Stomach (tissue), 9 donors: ENCODE data around the gene APLF. TPM values are rescaled to one million over a fixed set of nuclear protein-coding genes. Genes with fewer than 3 reads are reported as not detected.
"Not testable (repeated sequence)": the region's sequence is repeated elsewhere in the genome, so short reads cannot be mapped to it uniquely, and the experiment has no call there.

Experiments used
- DNase-seq, 2 donors: peaks; one replicate each; pipeline versions ENCODE4 v3.0.0 to v3.0.0-alpha.2; 2013 to 2019
- H3K27ac ChIP-seq, 5 donors: fragments of 200-600 bp in 4 of 5; sonication (generic) in 4 of 5; one replicate each; pipeline ENCODE4 v1.5.1; 2013 to 2019; ENCODE audit warnings: mild to moderate bottlenecking in 1 of 5, moderate library complexity in 1 of 5
- H3K27me3 ChIP-seq, 3 donors: fragments of 200-600 bp; sonication (generic); one replicate each; pipeline ENCODE4 v1.5.1; 2017 to 2019; ENCODE audit warnings: mixed run types in 1 of 3
- H3K36me3 ChIP-seq, 4 donors: fragments of 200-600 bp; sonication (generic); 1 replicate in 3 of 4; 2 replicates in 1 of 4; pipeline ENCODE4 v1.5.1; 2016 to 2019
- H3K4me1 ChIP-seq, 4 donors: fragments of 200-600 bp; sonication (generic); one replicate each; pipeline ENCODE4 v1.5.1; 2016 to 2019
- H3K4me3 ChIP-seq, 4 donors: fragments of 200-600 bp; sonication (generic) in 3 of 4; one replicate each; pipeline ENCODE4 v1.5.1; 2016 to 2019; ENCODE audit warnings: mild to moderate bottlenecking in 1 of 4
- H3K9me3 ChIP-seq, 4 donors: fragments of 200-600 bp; sonication (generic); one replicate each; pipeline ENCODE4 v1.5.1; 2016 to 2019
- CTCF ChIP-seq, 7 experiments: fragments of 450-650 bp in 4 of 7; fragments of 200-600 bp in 3 of 7; sonication (generic) in 3 of 7; IDR thresholded peaks; one replicate each; pipeline ENCODE4 v1.5.1; 2016 to 2019; ENCODE audit warnings: antibody characterized with exemption in 7 of 7, control low read depth in 2 of 7, mild to moderate bottlenecking in 1 of 7
- EP300 ChIP-seq: sonication (generic); formaldehyde crosslinking; IDR thresholded peaks from one replicate; pipeline ENCODE4 v1.6.1; 2017; ENCODE audit warnings: antibody characterized with exemption
- POLR2A ChIP-seq, 4 donors: fragments of 450-650 bp; IDR thresholded peaks; one replicate each; pipeline ENCODE4 v1.6.1; 2016; ENCODE audit warnings: antibody characterized with exemption in 4 of 4, control low read depth in 2 of 4, mild to moderate bottlenecking in 1 of 4, moderate library complexity in 1 of 4
- POLR2AphosphoS5 ChIP-seq, 3 donors: sonication (generic); formaldehyde crosslinking; IDR thresholded peaks; one replicate each; pipeline ENCODE4 v1.6.1; 2016; ENCODE audit warnings: antibody characterized with exemption in 3 of 3
- WGBS, 5 donors: extraction: QIAGEN DNeasy Blood & Tissue Kit in 3 of 5; methylation state at CpG; one replicate each; pipeline versions ENCODE4 v1.1.5 to v1.1.7; 2013 to 2018; 5-methylcytosine and 5-hydroxymethylcytosine counted together
- intact Hi-C: fragments of 100-400 bp; cut with DNase I; formaldehyde crosslinking; loops from one replicate; pipeline ENCODE4 v1.15.1; 2023; ENCODE audit warnings: low total_unique reads
- polyA plus RNA-seq, 3 donors: library from polyadenylated mRNA; stranded (reverse); fragments of 200-250 nt; gene quantifications; one replicate each; pipeline ENCODE4 v1.2.3, GENCODE V29; 2013
- total RNA-seq, 5 donors: library from RNA; depleted of rRNA; stranded (reverse); fragments of >200 nt; gene quantifications; one replicate each; pipeline versions ENCODE4 v1.1.0 to v1.2.3, GENCODE V29; 2014 to 2016
- donor health status: healthy with polysubstance abuse.
- donor health status: Bipolar disorder and iron deficiency.
- donor health status: healthy.

The APLF gene
- total and polyA plus RNA-seq, 8 donors, result 0.29 to 9.4 (median 0.77) TPM

- H3K27ac ChIP-seq, result no peak overlapping the region
- no peak overlapping the region for H3K4me3 ChIP-seq
- H3K9me3 ChIP-seq, result no peaks in the 10 kb centered on the region
- WGBS, 5 donors, result 84 to 90% (median 89%) methylated on average over 5 of the region's 5 CpGs
- DNase-seq, result no peak
- intact Hi-C loops, result no loop called here
- H3K36me3 ChIP-seq, result no peaks in the 10 kb centered on the region
- H3K27me3 ChIP-seq, result no peaks in the 10 kb centered on the region
- no peaks in the 10 kb centered on the region for H3K4me1 ChIP-seq
- TF ChIP-seq EP300, result no peak
- TF ChIP-seq POLR2A (IDR thresholded peaks at IDR 0.05), result no peak
- TF ChIP-seq POLR2AphosphoS5 (IDR thresholded peaks at IDR 0.05), result no peak
- TF ChIP-seq CTCF (IDR thresholded peaks at IDR 0.05), result no peak
Observed at GRCh38 chr2:68516051-68516955, 48.9 kb downstream of the APLF start.

GRCh38 chr2:68519236-68519635 is 51.9 kb downstream of the APLF start:
- 76 to 96% (median 83%) methylated on average over 1 of the region's 1 CpG for WGBS, 5 donors
- intact Hi-C loops, result no loop called here
- no peaks in the 10 kb centered on the region for H3K9me3 ChIP-seq
- H3K4me1 ChIP-seq, result no peaks in the 10 kb centered on the region
- no peaks in the 10 kb centered on the region for H3K27me3 ChIP-seq
- no peaks in the 10 kb centered on the region for H3K36me3 ChIP-seq
- no peak for DNase-seq
- no peak for TF ChIP-seq POLR2A (IDR thresholded peaks at IDR 0.05)
- no peak for TF ChIP-seq EP300
- no peak for TF ChIP-seq POLR2AphosphoS5 (IDR thresholded peaks at IDR 0.05)
- no peak for TF ChIP-seq CTCF (IDR thresholded peaks at IDR 0.05)
- H3K4me3 ChIP-seq, result no peak overlapping the region
- no peak overlapping the region for H3K27ac ChIP-seq

GRCh38 chr2:68521037-68521436 is 53.7 kb downstream of the APLF start:
- whole genome bisulfite sequencing, 5 donors, result 74 to 83% (median 81%) methylated on average over 1 of the region's 1 CpG
- H3K27ac ChIP-seq, result no peak overlapping the region
- no peaks in the 10 kb centered on the region for H3K4me1 ChIP-seq
- no peak for TF ChIP-seq POLR2AphosphoS5 (IDR thresholded peaks at IDR 0.05)
- no peak for TF ChIP-seq POLR2A (IDR thresholded peaks at IDR 0.05)
- TF ChIP-seq EP300, result no peak
- no peak for TF ChIP-seq CTCF (IDR thresholded peaks at IDR 0.05)
- no peaks in the 10 kb centered on the region for H3K27me3 ChIP-seq
- intact Hi-C loops, result no loop called here
- H3K36me3 ChIP-seq, result peaks cover 0 to 1% (median 0%) of the 10 kb centered on the region in 4 donors
- no peak overlapping the region for H3K4me3 ChIP-seq
- H3K9me3 ChIP-seq, result no peaks in the 10 kb centered on the region
- no peak for DNase-seq

GRCh38 chr2:68526943-68527342 is 59.6 kb downstream of the APLF start:
- H3K4me1 ChIP-seq, DNase-seq, H3K4me3 ChIP-seq, intact Hi-C loops, H3K9me3 ChIP-seq, H3K27me3 ChIP-seq, H3K27ac ChIP-seq: not testable (repeated sequence)
- peaks cover 8 to 25% (median 18%) of the 10 kb centered on the region in 4 donors for H3K36me3 ChIP-seq
- 91 to 96% (median 95%) methylated on average over 16 of the region's 16 CpGs for WGBS, 5 donors

DNA sequence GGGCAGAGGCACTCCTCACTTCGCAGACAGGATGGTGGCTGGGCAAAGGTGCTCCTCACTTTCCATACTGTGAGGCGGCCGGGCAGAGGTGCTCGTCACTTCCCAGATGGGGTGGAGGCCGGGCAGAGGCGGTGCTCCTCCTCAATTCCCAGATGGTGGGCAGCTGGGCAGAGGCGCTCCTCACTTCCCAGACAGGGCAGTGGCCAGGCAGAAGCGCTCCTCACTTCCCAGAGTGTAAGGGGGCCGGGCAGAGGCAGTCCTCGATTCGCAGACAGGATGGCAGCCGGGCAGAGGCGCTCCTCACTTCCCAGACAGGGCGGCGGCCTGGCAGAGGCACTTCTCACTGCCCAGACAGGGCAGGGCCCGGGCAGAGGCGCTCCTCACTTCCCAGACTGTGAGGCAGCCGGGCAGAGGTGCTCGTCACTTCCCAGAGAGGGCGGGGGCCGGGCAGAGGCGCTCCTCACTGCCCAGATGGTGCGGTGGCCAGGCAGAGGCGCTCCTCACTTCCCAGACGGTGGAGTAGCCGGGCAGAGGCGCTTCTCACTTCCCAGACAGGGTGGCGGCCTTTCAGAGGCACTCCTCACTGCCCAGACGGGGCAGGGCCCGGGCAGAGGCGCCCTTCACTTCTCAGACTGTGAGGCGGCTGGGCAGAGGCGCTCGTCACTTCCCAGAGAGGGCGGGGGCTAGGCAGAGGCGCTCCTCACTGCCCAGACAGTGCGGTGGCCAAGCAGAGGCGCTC is 60.1 kb downstream of the APLF start:
- intact Hi-C loops, result not testable (repeated sequence)
- WGBS, 5 donors, result 93 to 98% (median 96%) methylated on average over 20 to 38 of the region's 38 CpGs

DNA sequence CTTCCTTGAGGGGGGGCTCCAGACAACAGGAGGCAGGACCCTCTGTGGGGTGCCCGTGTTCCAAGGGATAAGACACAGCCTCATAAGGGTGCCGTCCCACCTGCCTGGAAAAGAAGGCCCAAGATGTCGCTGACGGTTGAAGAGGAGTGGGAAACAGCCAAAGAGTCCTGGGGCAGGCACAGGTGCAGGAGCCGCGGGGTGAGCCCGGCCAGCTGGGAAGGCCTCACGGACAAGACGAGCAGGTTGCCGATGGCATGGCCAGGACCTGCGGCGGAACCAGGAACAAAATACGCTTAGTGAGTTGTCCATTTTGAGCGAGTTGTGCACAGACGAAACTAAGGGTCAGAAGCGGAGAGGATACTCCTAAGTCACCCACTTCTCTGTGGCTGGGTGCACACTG is 61.8 kb downstream of the APLF start:
- H3K4me1 ChIP-seq, H3K4me3 ChIP-seq, H3K27me3 ChIP-seq, H3K27ac ChIP-seq, H3K9me3 ChIP-seq, DNase-seq, intact Hi-C loops: not testable (repeated sequence)
- H3K36me3 ChIP-seq, result peaks cover 8 to 25% (median 18%) of the 10 kb centered on the region in 4 donors
- WGBS, 5 donors, result 90 to 99% (median 98%) methylated on average over 13 to 16 of the region's 16 CpGs

More for the DNA sequence above, 60.1 kb downstream of the APLF start:
- DNase-seq, H3K9me3 ChIP-seq, H3K4me3 ChIP-seq, H3K27ac ChIP-seq, H3K4me1 ChIP-seq, H3K27me3 ChIP-seq: not testable (repeated sequence)
- peaks cover 8 to 25% (median 18%) of the 10 kb centered on the region in 4 donors for H3K36me3 ChIP-seq

GRCh38 chr2:68529651-68530050 is 62.3 kb downstream of the APLF start:
- 91 to 100% (median 94%) methylated on average over 1 to 16 of the region's 17 CpGs for WGBS, 5 donors
- DNase-seq, result not testable (repeated sequence)

More at GRCh38 chr2:68529651-68530050, 62.3 kb downstream of the APLF start:
- peaks cover 8 to 25% (median 18%) of the 10 kb centered on the region in 4 donors for H3K36me3 ChIP-seq
- H3K9me3 ChIP-seq, intact Hi-C loops, H3K27ac ChIP-seq, H3K27me3 ChIP-seq, H3K4me1 ChIP-seq, H3K4me3 ChIP-seq: not testable (repeated sequence)
